T-helper 22 cell (primary cell): ENCODE results near the gene DMWD.

Experiments
- DNase-seq: peaks from one replicate; pipeline ENCODE4 v3.0.0-alpha.2; 2020; ENCODE audit warnings: low read depth

DMWD gene

DNA sequence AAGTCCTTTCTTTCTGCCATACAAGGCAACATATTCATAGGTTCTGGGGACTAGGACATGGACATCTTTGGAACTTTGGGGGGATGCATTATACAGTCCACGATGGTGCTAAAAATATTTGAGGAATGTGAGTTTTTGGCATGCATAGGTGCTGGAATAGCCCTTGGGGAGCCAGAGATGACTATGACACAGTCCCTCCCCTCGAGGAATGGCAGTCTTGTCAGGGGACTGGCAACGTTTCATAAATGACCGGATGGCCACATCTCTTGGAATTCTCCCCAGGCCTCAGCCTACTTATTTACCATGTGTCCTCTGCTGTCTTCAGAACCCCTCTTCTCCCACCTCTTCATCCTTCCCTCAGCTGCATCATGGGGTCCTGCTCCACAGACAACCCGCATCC lies 45.8 kb downstream of the DMWD start:
- no peak for DNase-seq

GRCh38 chr19:45745606-45746005 lies 47.0 kb downstream of the DMWD start:
- no peak for DNase-seq

DNA sequence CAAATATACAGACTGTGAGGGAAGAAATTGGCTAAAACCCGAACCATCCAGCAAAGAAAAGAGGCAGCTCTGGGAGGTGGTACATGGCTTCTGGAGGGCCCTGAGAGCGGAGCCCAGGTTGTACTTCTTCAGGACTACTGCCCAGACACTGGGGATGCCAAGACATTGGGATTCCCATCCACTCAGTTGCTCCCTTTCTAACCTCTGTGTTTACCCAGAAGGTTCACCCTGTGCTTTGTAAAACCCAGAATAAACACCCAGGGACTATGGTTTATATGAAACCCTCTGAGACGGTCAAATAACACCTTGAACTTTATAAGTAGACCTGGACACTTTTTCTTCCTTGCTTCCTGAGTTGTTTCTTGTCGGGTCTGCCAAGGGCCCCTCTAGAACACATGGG lies 49.7 kb downstream of the DMWD start:
- DNase-seq: no peak

DNA sequence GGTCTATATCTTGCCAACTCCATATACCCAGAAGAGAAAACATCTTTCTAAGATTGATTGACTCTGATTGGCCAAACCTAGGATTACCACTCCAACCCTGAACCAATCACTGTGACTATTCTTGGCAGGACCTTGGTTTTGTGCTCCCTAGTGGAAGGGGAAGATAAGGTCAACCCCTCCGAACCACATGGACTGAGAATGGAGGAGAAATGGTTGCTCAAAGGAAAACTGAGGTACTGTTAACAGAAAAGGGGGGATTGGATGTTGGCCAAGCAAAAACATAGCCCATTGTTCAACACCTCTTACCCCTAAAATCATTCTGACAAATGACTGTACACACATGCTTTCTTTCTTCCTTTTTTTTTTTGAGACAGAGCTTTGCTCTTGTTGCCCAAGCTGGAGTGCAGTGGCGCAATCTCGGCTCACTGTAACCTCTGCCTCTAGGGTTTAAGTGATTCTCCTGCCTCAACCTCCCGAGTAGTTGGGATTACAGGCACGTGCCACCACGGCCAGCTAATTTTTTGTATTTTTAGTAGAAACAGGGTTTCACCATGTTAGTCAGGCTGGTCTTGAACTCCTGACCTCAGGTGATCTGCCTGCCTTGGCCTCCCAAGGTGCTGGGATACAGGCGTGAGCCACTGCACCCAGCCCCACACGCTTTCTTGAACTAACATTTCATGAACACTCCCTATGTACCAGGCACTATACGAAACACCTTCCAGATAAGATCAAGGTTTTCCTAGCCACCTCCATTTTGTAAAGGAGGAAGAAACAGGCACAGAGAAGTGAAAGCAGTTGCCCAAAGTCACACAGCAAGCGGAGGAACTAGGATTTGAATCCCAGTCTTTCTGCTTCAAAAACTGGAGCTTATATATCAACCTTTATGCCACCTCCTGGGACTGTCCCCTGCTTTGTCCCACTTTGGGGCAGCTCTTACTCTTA lies 52.9 kb downstream of the DMWD start:
- no peak for DNase-seq

- no peak for DNase-seq
Measured at GRCh38 chr19:45733160-45733810, 59.4 kb downstream of the DMWD start, which contains the start of gene MEIOSIN. Gene MEIOSIN (plus strand): TSS chr19:45733439. CDS start chr19:45735377, 1,938 bp downstream.
